Measurements from ENCODE around the gene UROS. TPM values are rescaled to one million over a fixed set of nuclear protein-coding genes. Genes with fewer than 3 reads are reported as not detected.

UROS gene
- total RNA-seq, 1 donor from 2014 or later = 38.1 TPM

GRCh38 chr10:125848857-125849256 lies 25.8 kb upstream of the UROS start:
- no peaks in the 10 kb centered on the region for H3K9me3 ChIP-seq
- no peak for DNase-seq (ENCODE audit: low spot score in 2 of 2)
- intact Hi-C loops (cut with DNase I) = no loop called here
- no peak for TF ChIP-seq CTCF (IDR thresholded peaks at IDR 0.05)
- no peaks in the 10 kb centered on the region for H3K4me1 ChIP-seq
- H3K27ac ChIP-seq = no peak overlapping the region
- H3K27me3 ChIP-seq = no peaks in the 10 kb centered on the region
- H3K36me3 ChIP-seq = peaks cover 22 to 65% of the 10 kb centered on the region in 2 donors
- H3K4me3 ChIP-seq = no peak overlapping the region

- DNase-seq (ENCODE audit: low spot score in 2 of 2) = no peak
- Histone ChIP-seq H3K4me3 (no peak overlapping the region), H3K27ac (no peak overlapping the region), H3K4me1 (no peaks in the 10 kb centered on the region), H3K9me3 (no peaks in the 10 kb centered on the region), H3K27me3 (no peaks in the 10 kb centered on the region), H3K36me3 (peaks cover 22 to 65% of the 10 kb centered on the region in 2 donors)
- intact Hi-C loops (cut with DNase I) = no loop called here
- TF ChIP-seq CTCF (IDR thresholded peaks at IDR 0.05) = no peak
Observed at GRCh38 chr10:125848371-125848770, 25.3 kb upstream of the UROS start.

- no peaks in the 10 kb centered on the region for H3K9me3 ChIP-seq
- peaks cover 17 to 59% of the 10 kb centered on the region in 2 donors for H3K36me3 ChIP-seq
- DNase-seq (ENCODE audit: low spot score in 2 of 2) = no peak
- H3K27me3 ChIP-seq = no peaks in the 10 kb centered on the region
- intact Hi-C loops (cut with DNase I) = no loop called here
- TF ChIP-seq CTCF (IDR thresholded peaks at IDR 0.05) = no peak
- H3K4me1 ChIP-seq = no peaks in the 10 kb centered on the region
- H3K4me3 ChIP-seq = no peak overlapping the region
- no peak overlapping the region for H3K27ac ChIP-seq
Observed at GRCh38 chr10:125846894-125847293, 23.8 kb upstream of the UROS start.

- TF ChIP-seq CTCF (IDR thresholded peaks at IDR 0.05) = no peak
- no peak overlapping the region for H3K4me3 ChIP-seq
- H3K36me3 ChIP-seq = peaks cover 12 to 59% of the 10 kb centered on the region in 2 donors
- no peaks in the 10 kb centered on the region for H3K4me1 ChIP-seq
- H3K27me3 ChIP-seq = no peaks in the 10 kb centered on the region
- intact Hi-C loops (cut with DNase I) = no loop called here
- no peak for DNase-seq (ENCODE audit: low spot score in 2 of 2)
- H3K9me3 ChIP-seq = no peaks in the 10 kb centered on the region
- no peak overlapping the region for H3K27ac ChIP-seq
Observed at GRCh38 chr10:125845617-125846016, 22.6 kb upstream of the UROS start.

- Histone ChIP-seq H3K27ac (no peak overlapping the region), H3K4me1 (no peaks in the 10 kb centered on the region), H3K9me3 (no peaks in the 10 kb centered on the region), H3K27me3 (no peaks in the 10 kb centered on the region), H3K4me3 (no peak overlapping the region), H3K36me3 (peaks cover 18 to 59% of the 10 kb centered on the region in 2 donors)
- intact Hi-C loops (cut with DNase I) = no loop called here
- no peak for TF ChIP-seq CTCF (IDR thresholded peaks at IDR 0.05)
- no peak for DNase-seq (ENCODE audit: low spot score in 2 of 2)
Observed at GRCh38 chr10:125844751-125845221, 21.7 kb upstream of the UROS start.
